Endothelial cell of umbilical vein (primary cell): ENCODE data around the gene SPEF1.

Experiments
- EZH2 ChIP-seq: IDR thresholded peaks from 2 replicates; pipeline ENCODE4 v1.6.1; 2012; ENCODE audit warnings: borderline replicate concordance, low read depth, mild to moderate bottlenecking, moderate library complexity, low read length, inconsistent platforms; ENCODE audit not compliant: severe bottlenecking
- FOS ChIP-seq: IDR thresholded peaks from 2 replicates; pipeline ENCODE4 v1.6.1; 2011; ENCODE audit warnings: mild to moderate bottlenecking, low read length, moderate library complexity, borderline replicate concordance; ENCODE audit not compliant: insufficient read depth
- JUN ChIP-seq: IDR thresholded peaks from 2 replicates; pipeline ENCODE4 v1.6.1; 2011; ENCODE audit warnings: borderline replicate concordance, low read depth; ENCODE audit not compliant: insufficient read length, insufficient read depth
- MYC ChIP-seq: IDR thresholded peaks from one replicate; pipeline ENCODE4 v1.6.1; 2011; ENCODE audit warnings: mild to moderate bottlenecking, low read depth, low read length
- POLR2A ChIP-seq: IDR thresholded peaks from 2 replicates; pipeline ENCODE4 v1.6.1; 2012; ENCODE audit warnings: low read depth, mild to moderate bottlenecking, control low read depth, low read length
- POLR2AphosphoS5 ChIP-seq: IDR thresholded peaks from 2 replicates; pipeline ENCODE4 v1.6.1; 2012; ENCODE audit warnings: low read depth, mild to moderate bottlenecking, control low read depth, low read length, moderate library complexity; ENCODE audit not compliant: insufficient read depth
- TF ChIP-seq, protein P1 (sequence below), 2 donors: IDR thresholded peaks; 1 replicate in 1 of 2; 2 replicates in 1 of 2; pipeline ENCODE4 v1.5.1; 2011; ENCODE audit warnings: low read length in 2 of 2, mild to moderate bottlenecking in 2 of 2, moderate library complexity in 2 of 2, control low read depth in 1 of 2, inconsistent platforms in 1 of 2, low read depth in 1 of 2; ENCODE audit not compliant: insufficient read depth in 1 of 2; ENCODE audit errors: extremely low read depth in 1 of 2
- TF ChIP-seq, protein P2 (sequence below): IDR thresholded peaks from 2 replicates; pipeline ENCODE4 v1.6.1; 2011; ENCODE audit not compliant: insufficient read depth, insufficient read length

DNA sequence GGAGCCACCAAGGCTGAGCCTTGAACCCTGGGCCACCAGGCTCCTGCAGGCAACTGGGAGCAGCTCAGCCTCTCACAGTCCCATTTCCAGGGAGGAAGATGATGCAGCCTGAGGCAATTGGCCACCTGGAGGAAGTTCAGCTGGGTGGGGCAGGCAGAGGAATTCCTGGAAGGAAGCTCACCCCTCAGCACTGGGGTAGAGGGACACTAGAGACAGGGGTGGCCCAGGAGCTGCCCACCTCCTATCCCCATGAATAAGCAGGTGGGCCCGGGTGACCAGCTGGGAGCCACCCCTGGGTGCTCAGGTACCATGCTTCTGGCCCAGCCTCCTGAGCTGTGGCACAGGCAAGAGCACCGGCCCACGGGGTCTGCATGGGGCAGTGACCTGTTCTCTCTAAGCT, 52.4 kb downstream of the SPEF1 start:
- TF ChIP-seq, protein P1, sequence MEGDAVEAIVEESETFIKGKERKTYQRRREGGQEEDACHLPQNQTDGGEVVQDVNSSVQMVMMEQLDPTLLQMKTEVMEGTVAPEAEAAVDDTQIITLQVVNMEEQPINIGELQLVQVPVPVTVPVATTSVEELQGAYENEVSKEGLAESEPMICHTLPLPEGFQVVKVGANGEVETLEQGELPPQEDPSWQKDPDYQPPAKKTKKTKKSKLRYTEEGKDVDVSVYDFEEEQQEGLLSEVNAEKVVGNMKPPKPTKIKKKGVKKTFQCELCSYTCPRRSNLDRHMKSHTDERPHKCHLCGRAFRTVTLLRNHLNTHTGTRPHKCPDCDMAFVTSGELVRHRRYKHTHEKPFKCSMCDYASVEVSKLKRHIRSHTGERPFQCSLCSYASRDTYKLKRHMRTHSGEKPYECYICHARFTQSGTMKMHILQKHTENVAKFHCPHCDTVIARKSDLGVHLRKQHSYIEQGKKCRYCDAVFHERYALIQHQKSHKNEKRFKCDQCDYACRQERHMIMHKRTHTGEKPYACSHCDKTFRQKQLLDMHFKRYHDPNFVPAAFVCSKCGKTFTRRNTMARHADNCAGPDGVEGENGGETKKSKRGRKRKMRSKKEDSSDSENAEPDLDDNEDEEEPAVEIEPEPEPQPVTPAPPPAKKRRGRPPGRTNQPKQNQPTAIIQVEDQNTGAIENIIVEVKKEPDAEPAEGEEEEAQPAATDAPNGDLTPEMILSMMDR (IDR thresholded peaks at IDR 0.05; ENCODE audit: extremely low read depth in 1 of 2, insufficient read depth in 1 of 2, low read depth in 1 of 2, low read length in 2 of 2), result no peak
- TF ChIP-seq, protein P2, sequence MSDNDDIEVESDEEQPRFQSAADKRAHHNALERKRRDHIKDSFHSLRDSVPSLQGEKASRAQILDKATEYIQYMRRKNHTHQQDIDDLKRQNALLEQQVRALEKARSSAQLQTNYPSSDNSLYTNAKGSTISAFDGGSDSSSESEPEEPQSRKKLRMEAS, result no peak
- TF ChIP-seq POLR2A (no peak), EZH2 (no peak), MYC (no peak), FOS (no peak), POLR2AphosphoS5 (no peak), JUN (no peak)
